GM23248 (cell line): ENCODE results near the gene KAZN.

ENCODE experiments used
- EZH2 ChIP-seq: fragments of 200-600 bp; sonication (generic); IDR thresholded peaks from 2 replicates; pipeline ENCODE4 v1.6.1; 2018; ENCODE audit warnings: antibody characterized with exemption, mild to moderate bottlenecking; ENCODE audit not compliant: insufficient read depth, poor library complexity, severe bottlenecking
- EZH2phosphoT487 ChIP-seq: fragments of 200-600 bp; sonication (generic); IDR thresholded peaks from 2 replicates; pipeline ENCODE4 v1.6.1; 2018; ENCODE audit warnings: antibody characterized with exemption, moderate library complexity, mild to moderate bottlenecking, low read depth; ENCODE audit not compliant: insufficient read depth

DNA sequence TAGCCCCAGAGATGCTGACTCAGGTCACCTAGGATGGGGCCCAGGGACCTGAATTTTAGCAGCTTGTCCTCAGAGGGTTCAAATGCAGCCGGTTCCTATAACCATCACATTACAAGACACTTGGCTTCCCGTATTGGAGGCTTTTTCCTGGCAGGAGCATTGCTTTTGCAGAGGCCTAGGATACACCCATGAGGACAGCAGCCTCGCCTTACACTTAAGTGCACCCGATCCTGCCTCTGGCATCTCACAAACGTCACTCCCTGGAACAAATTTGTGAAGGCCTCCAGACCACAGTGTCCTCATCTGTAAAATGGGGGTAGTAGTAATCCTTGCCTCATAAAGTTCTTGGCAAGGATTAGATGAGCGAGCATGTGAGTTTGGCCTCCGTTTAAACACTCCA is 130.0 kb downstream of the KAZN start:
- TF ChIP-seq EZH2phosphoT487: no peak
- no peak for TF ChIP-seq EZH2
